GM12878 (cell line): Measurements from ENCODE around the gene NKX6-1. TPM values are rescaled to one million over a fixed set of nuclear protein-coding genes. Genes with fewer than 3 reads are reported as not detected.

Experiments used
- ATAC-seq: fragments of 200-7000 bp; cut with Tn5 transposase; 3 replicates; pipeline ENCODE4 v1.9.1; 2020; ENCODE audit warnings: mild to moderate bottlenecking, moderate library complexity
- BruUV-seq: library from RNA; stranded (reverse); fragments of 400-500 nt; replicated peaks from 2 replicates; lab custom pipeline; 2021; lab: Mats Ljungman, UMichigan
- CTCF ChIA-PET: fragments of 300-600 bp; sonication (Branson Sonifier 250); formaldehyde crosslinking; extraction: SDS; loops from one replicate; lab custom pipeline; 2021; ENCODE audit warnings: inconsistent platforms; lab: Yijun Ruan, JAX
- POLR2A ChIA-PET: fragments of 350-600 bp; formaldehyde crosslinking; extraction: SDS; loops from one replicate; lab custom pipeline; 2021; ENCODE audit warnings: inconsistent platforms; lab: Charles Lee
- RAD21 ChIA-PET: fragments of 300-600 bp; sonication (Branson Sonifier 250); formaldehyde crosslinking; loops from one replicate; lab custom pipeline; 2023; ENCODE audit warnings: antibody characterized with exemption; ENCODE audit not compliant: unreplicated experiment; lab: Charles Lee
- SMC1A ChIA-PET: fragments of 300-600 bp; sonication (Branson Sonifier 250); formaldehyde crosslinking; loops from one replicate; lab custom pipeline; 2023; ENCODE audit not compliant: unreplicated experiment, uncharacterized antibody; lab: Charles Lee
- DNase-seq: peaks from one replicate; pipeline ENCODE4 v3.0.0-alpha.2; 2011; ENCODE audit warnings: low read depth, low spot score
- FAIRE-seq: peaks from 3 replicates; lab custom pipeline; 2011; peaks lifted over from hg19 to GRCh38; lab: Jason Lieb, UNC
- H2AFZ ChIP-seq: 2 replicates; pipeline ENCODE4 v1.6.0; 2011; ENCODE audit warnings: low read depth, low read length, control low read depth; ENCODE audit not compliant: control insufficient read depth
- H3K27ac ChIP-seq: 2 replicates; pipeline ENCODE4 v1.5.1; 2011; ENCODE audit warnings: control low read depth; ENCODE audit not compliant: control insufficient read depth, insufficient read depth
- H3K27me3 ChIP-seq, 2 experiments: replicated peaks in 1 of 2; 2 replicates each; pipeline versions ENCODE4 v1.6.0 to v1.6.1; 2011; ENCODE audit warnings: low read length in 1 of 2; ENCODE audit not compliant: control insufficient read depth in 2 of 2, insufficient read depth in 2 of 2
- H3K36me3 ChIP-seq, 2 experiments: 2 replicates each; pipeline ENCODE4 v1.5.1; 2011; ENCODE audit warnings: low read length in 1 of 2; ENCODE audit not compliant: control insufficient read depth in 2 of 2, insufficient read depth in 2 of 2
- H3K4me1 ChIP-seq: 2 replicates; pipeline ENCODE4 v1.6.1; 2011; ENCODE audit warnings: mild to moderate bottlenecking, low read length, moderate library complexity, mixed read lengths; ENCODE audit not compliant: control insufficient read depth, insufficient read depth
- H3K4me2 ChIP-seq: 2 replicates; pipeline ENCODE4 v1.6.0; 2011; ENCODE audit warnings: control low read depth; ENCODE audit not compliant: control insufficient read depth, insufficient read depth
- H3K4me3 ChIP-seq: fragments of 200-600 bp; sonication (generic); 2 replicates; pipeline ENCODE4 v1.5.1; 2016
- H3K79me2 ChIP-seq: 2 replicates; pipeline ENCODE4 v1.6.0; 2011; ENCODE audit warnings: low read length; ENCODE audit not compliant: control insufficient read depth, insufficient read depth
- H3K9ac ChIP-seq: 2 replicates; pipeline ENCODE4 v1.8.0; 2011; ENCODE audit warnings: low read length, control low read depth, mixed read lengths; ENCODE audit not compliant: control insufficient read depth, insufficient read depth
- H3K9me3 ChIP-seq: replicated peaks from 3 replicates; pipeline ENCODE4 v1.5.1; 2011; ENCODE audit warnings: mild to moderate bottlenecking, low read length; ENCODE audit not compliant: control insufficient read depth, insufficient read depth
- H4K20me1 ChIP-seq: 2 replicates; pipeline ENCODE4 v1.6.0; 2011; ENCODE audit not compliant: control insufficient read depth, insufficient read depth
- BACH1 ChIP-seq: fragments of 450-650 bp; IDR thresholded peaks from 2 replicates; pipeline ENCODE4 v1.6.1; 2017; ENCODE audit warnings: mild to moderate bottlenecking, borderline replicate concordance
- CEBPB ChIP-seq, 2 experiments: fragments of 150-350 bp in 1 of 2; IDR thresholded peaks; 2 replicates each; pipeline ENCODE4 v1.6.1; 2012 to 2014; ENCODE audit warnings: low read depth in 2 of 2, low read length in 2 of 2, borderline replicate concordance in 1 of 2, inconsistent platforms in 1 of 2
- CHD4 ChIP-seq: fragments of 200-600 bp; sonication (generic); IDR thresholded peaks from 2 replicates; pipeline ENCODE4 v1.6.1; 2016; ENCODE audit warnings: mild to moderate bottlenecking
- ETV6 ChIP-seq, 2 experiments: fragments of 450-650 bp in 1 of 2; IDR thresholded peaks in 1 of 2; conservative IDR thresholded peaks in 1 of 2; 2 replicates each; pipeline ENCODE4 v1.6.1; 2014; ENCODE audit warnings: antibody characterized with exemption in 1 of 2, borderline replicate concordance in 1 of 2, low read depth in 1 of 2, mild to moderate bottlenecking in 1 of 2, moderate library complexity in 1 of 2
- GATAD2B ChIP-seq: fragments of 450-650 bp; conservative IDR thresholded peaks from 2 replicates; pipeline ENCODE4 v1.6.1; 2017; ENCODE audit warnings: low read depth, mild to moderate bottlenecking, moderate library complexity
- IKZF1 ChIP-seq: fragments of 450-650 bp; conservative IDR thresholded peaks from 2 replicates; pipeline ENCODE4 v1.6.1; 2017; ENCODE audit warnings: antibody characterized with exemption, mild to moderate bottlenecking
- JUNB ChIP-seq: IDR thresholded peaks from 2 replicates; pipeline ENCODE4 v1.6.1; 2016; ENCODE audit warnings: antibody characterized with exemption, mild to moderate bottlenecking
- MAX ChIP-seq: IDR thresholded peaks from 2 replicates; pipeline ENCODE4 v1.6.1; 2012; ENCODE audit warnings: low read depth, low read length, improper control_type of control experiment
- SMAD1 ChIP-seq: fragments of 450-650 bp; IDR thresholded peaks from 2 replicates; pipeline ENCODE4 v1.6.1; 2018; ENCODE audit warnings: mild to moderate bottlenecking, low read depth; ENCODE audit not compliant: partially characterized antibody
- SMC3 ChIP-seq: IDR thresholded peaks from 2 replicates; pipeline ENCODE4 v1.6.1; 2011; ENCODE audit warnings: low read length, improper control_type of control experiment, borderline replicate concordance
- TCF12 ChIP-seq: IDR thresholded peaks from 2 replicates; pipeline ENCODE4 v1.6.1; 2011; ENCODE audit warnings: low read depth, mild to moderate bottlenecking, low read length
- WRNIP1 ChIP-seq: IDR thresholded peaks from 2 replicates; pipeline ENCODE4 v1.6.1; 2011; ENCODE audit warnings: low read depth, low read length, improper control_type of control experiment, borderline replicate concordance
- ZBTB33 ChIP-seq: fragments of 450-650 bp; IDR thresholded peaks from 2 replicates; pipeline ENCODE4 v1.6.1; 2017; ENCODE audit warnings: mild to moderate bottlenecking
- WGBS: methylation state at CpG from one replicate; pipeline ENCODE4 v1.1.6; 2016; ENCODE audit warnings: low lambda C conversion rate; ENCODE audit not compliant: insufficient replicate concordance, insufficient coverage; ENCODE audit errors: missing lambda C conversion rate; 5-methylcytosine and 5-hydroxymethylcytosine counted together
- in situ Hi-C: fragments of 300-500 bp; cut with MboI; formaldehyde crosslinking; loops from 9 replicates; pipeline ENCODE4 v1.14.3; 2018; ENCODE audit warnings: mixed read lengths
- intact Hi-C: fragments of 100-400 bp; cut with micrococcal nuclease; formaldehyde crosslinking; loops from one replicate; pipeline ENCODE4 v1.14.2; 2022; ENCODE audit not compliant: unreplicated experiment
- polyA plus RNA-seq, 11 experiments: library from polyadenylated mRNA; depleted of rRNA in 4 of 11; unstranded in 6 of 11; stranded (reverse) in 5 of 11; fragments of >200 nt; fragmentation: Nextera tagmentation in 4 of 11; fragmentation: Illumina TruSeq in 1 of 11; extraction: Ambion mirVana in 4 of 11; extraction: Trizol in 1 of 11; gene quantifications; 1 replicate in 1 of 11; 2 replicates in 10 of 11; pipeline versions ENCODE4 v1.2.1 to v1.2.3, GENCODE V29; 2011 to 2016; ENCODE audit warnings: inconsistent platforms in 2 of 11, missing spikeins in 2 of 11, low read depth in 1 of 11
- total RNA-seq, 4 experiments: library from RNA; depleted of rRNA in 3 of 4; stranded (reverse); fragments of >200 nt in 3 of 4; fragmentation: Illumina TruSeq in 1 of 4; extraction: Trizol in 1 of 4; gene quantifications; 2 replicates each; pipeline versions ENCODE4 v1.2.1 to v1.2.3, GENCODE V29; 2013 to 2021
- TF ChIP-seq, protein P1 (sequence below): fragments of 450-650 bp; IDR thresholded peaks from 2 replicates; pipeline ENCODE4 v1.6.1; 2016; ENCODE audit warnings: mild to moderate bottlenecking, moderate library complexity, borderline replicate concordance
- TF ChIP-seq, protein P2 (sequence below): IDR thresholded peaks from 2 replicates; pipeline ENCODE4 v1.6.1; 2011; ENCODE audit warnings: low read depth, low read length, improper control_type of control experiment, borderline replicate concordance

The NKX6-1 gene
- total and polyA plus RNA-seq, 10 of the 15 experiments (the other 5 are each of a cell fraction or from before 2014, with no cell fraction given), result not detected

GRCh38 chr4:84490663-84491062 lies 8.4 kb downstream of the NKX6-1 start (continued):
- TF ChIP-seq ZBTB33 (no peak), SMAD1 (no peak)
- TF ChIP-seq, protein P1, sequence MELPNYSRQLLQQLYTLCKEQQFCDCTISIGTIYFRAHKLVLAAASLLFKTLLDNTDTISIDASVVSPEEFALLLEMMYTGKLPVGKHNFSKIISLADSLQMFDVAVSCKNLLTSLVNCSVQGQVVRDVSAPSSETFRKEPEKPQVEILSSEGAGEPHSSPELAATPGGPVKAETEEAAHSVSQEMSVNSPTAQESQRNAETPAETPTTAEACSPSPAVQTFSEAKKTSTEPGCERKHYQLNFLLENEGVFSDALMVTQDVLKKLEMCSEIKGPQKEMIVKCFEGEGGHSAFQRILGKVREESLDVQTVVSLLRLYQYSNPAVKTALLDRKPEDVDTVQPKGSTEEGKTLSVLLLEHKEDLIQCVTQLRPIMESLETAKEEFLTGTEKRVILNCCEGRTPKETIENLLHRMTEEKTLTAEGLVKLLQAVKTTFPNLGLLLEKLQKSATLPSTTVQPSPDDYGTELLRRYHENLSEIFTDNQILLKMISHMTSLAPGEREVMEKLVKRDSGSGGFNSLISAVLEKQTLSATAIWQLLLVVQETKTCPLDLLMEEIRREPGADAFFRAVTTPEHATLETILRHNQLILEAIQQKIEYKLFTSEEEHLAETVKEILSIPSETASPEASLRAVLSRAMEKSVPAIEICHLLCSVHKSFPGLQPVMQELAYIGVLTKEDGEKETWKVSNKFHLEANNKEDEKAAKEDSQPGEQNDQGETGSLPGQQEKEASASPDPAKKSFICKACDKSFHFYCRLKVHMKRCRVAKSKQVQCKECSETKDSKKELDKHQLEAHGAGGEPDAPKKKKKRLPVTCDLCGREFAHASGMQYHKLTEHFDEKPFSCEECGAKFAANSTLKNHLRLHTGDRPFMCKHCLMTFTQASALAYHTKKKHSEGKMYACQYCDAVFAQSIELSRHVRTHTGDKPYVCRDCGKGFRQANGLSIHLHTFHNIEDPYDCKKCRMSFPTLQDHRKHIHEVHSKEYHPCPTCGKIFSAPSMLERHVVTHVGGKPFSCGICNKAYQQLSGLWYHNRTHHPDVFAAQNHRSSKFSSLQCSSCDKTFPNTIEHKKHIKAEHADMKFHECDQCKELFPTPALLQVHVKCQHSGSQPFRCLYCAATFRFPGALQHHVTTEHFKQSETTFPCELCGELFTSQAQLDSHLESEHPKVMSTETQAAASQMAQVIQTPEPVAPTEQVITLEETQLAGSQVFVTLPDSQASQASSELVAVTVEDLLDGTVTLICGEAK, result no peak
- TF ChIP-seq, all 136 proteins: peak for 0

- H3K9me3 ChIP-seq, result no peaks in the 10 kb centered on the region; the same call in 2 of the 3 replicates
- SMC1A ChIA-PET, result no interaction called here
- FAIRE-seq (no peak), ATAC-seq (no peak), DNase-seq (no peak)
- H3K4me2 ChIP-seq, result no peak overlapping the region
- no peak overlapping the region for H3K9ac ChIP-seq
- 41% methylated on average over 4 of the region's 4 CpGs for WGBS
- no peaks in the 10 kb centered on the region for H3K4me1 ChIP-seq
- H3K4me3 ChIP-seq, result no peak overlapping the region
- no peak overlapping the region for H2AFZ ChIP-seq
- no TSS peak for BruUV-seq
- POLR2A ChIA-PET, result no interaction called here
- intact Hi-C loops (no loop called here), in situ Hi-C loops (no loop called here)
- H3K79me2 ChIP-seq, result no peaks in the 10 kb centered on the region
- H3K27ac ChIP-seq, result no peak overlapping the region
- no peaks in the 10 kb centered on the region for H4K20me1 ChIP-seq
- CTCF ChIA-PET, result no interaction called here
- TF ChIP-seq TCF12 (no peak), GATAD2B (no peak), IKZF1 (no peak), CEBPB (IDR thresholded peaks at IDR 0.05; ENCODE audit: borderline replicate concordance in 1 of 2, low read depth in 2 of 2, low read length in 2 of 2) (no peak), BACH1 (no peak), JUNB (no peak), WRNIP1 (no peak), CHD4 (no peak), MAX (no peak), ETV6 (conservative IDR thresholded peaks at IDR 0.05 in 1 of 2, IDR thresholded peaks at IDR 0.05 in 1 of 2; ENCODE audit: borderline replicate concordance in 1 of 2, low read depth in 1 of 2) (no peak), SMC3 (no peak)
- TF ChIP-seq, protein P2, sequence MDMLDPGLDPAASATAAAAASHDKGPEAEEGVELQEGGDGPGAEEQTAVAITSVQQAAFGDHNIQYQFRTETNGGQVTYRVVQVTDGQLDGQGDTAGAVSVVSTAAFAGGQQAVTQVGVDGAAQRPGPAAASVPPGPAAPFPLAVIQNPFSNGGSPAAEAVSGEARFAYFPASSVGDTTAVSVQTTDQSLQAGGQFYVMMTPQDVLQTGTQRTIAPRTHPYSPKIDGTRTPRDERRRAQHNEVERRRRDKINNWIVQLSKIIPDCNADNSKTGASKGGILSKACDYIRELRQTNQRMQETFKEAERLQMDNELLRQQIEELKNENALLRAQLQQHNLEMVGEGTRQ, result no peak
- H3K36me3 ChIP-seq, result no peaks in the 10 kb centered on the region
- RAD21 ChIA-PET, result no interaction called here
- H3K27me3 ChIP-seq, result peaks cover 1 to 6% of the 10 kb centered on the region in 2 experiments; a peak in 3 of 4 replicates
Measured at GRCh38 chr4:84484236-84484635, 14.9 kb downstream of the NKX6-1 start.
